GM12875 (cell line): ENCODE data around the gene PHKA2.

Experiments
- H3K4me3 ChIP-seq: one replicate; pipeline ENCODE4 v1.5.1; 2011; ENCODE audit warnings: low read depth, low read length, control low read depth
- TF ChIP-seq, protein P1 (sequence below): IDR thresholded peaks from 2 replicates; pipeline ENCODE4 v1.5.1; 2011; ENCODE audit warnings: low read depth, mild to moderate bottlenecking, control low read depth, inconsistent platforms, low read length, moderate library complexity, borderline replicate concordance; ENCODE audit not compliant: insufficient read depth

PHKA2 gene

DNA sequence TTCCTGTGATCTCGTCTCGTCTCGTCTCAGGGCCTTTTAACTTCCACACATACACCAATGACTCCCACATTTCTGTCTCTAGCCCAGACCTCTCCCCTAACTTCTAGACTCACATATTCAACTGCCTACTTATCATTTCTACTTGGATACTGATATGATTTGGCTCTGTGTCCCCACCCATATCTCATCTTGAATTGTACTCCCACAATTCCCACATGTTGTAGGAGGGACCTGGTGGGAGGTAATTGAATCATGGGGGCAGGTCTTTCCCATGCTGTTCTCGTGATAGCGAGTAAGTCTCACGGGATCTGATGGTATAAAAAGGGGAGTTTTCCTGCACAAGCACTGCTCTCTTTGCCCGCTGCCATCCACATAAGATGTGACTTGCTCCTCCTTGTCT, 8.9 kb downstream of the PHKA2 start:
- no peak overlapping the region for H3K4me3 ChIP-seq
- TF ChIP-seq, protein P1, sequence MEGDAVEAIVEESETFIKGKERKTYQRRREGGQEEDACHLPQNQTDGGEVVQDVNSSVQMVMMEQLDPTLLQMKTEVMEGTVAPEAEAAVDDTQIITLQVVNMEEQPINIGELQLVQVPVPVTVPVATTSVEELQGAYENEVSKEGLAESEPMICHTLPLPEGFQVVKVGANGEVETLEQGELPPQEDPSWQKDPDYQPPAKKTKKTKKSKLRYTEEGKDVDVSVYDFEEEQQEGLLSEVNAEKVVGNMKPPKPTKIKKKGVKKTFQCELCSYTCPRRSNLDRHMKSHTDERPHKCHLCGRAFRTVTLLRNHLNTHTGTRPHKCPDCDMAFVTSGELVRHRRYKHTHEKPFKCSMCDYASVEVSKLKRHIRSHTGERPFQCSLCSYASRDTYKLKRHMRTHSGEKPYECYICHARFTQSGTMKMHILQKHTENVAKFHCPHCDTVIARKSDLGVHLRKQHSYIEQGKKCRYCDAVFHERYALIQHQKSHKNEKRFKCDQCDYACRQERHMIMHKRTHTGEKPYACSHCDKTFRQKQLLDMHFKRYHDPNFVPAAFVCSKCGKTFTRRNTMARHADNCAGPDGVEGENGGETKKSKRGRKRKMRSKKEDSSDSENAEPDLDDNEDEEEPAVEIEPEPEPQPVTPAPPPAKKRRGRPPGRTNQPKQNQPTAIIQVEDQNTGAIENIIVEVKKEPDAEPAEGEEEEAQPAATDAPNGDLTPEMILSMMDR: no peak

DNA sequence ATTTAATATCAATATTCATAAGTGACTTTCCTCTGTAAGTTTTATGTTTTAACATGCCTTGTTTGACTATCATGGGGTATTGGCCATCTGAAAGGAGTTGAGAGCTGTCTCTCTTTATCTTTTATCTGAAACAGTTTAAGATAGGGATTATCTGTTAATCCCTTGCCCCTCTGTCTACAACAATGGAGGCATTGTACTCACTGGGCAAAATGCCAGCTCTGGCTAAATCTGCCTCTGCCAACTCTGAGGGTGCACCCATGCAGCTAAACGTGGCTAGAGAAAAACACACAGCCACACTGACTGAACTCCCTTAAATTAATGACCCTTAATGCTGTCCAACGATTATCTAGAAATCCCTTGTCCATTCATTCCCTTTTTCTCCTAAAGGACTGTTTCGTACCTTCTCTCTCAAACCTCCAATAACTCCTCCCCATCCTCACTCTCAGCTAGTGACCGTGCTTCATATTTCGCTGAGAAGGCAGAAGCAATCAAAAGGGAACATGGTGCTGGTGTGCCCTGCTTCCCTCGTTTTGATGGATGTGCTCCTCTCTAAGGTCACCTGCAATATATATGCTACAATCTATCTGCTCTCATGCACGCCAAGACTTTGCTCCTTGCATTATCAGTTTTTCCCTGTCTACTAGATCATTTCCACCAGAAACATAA, 10.3 kb downstream of the PHKA2 start:
- no peak overlapping the region for H3K4me3 ChIP-seq
- TF ChIP-seq, protein P1: no peak

DNA sequence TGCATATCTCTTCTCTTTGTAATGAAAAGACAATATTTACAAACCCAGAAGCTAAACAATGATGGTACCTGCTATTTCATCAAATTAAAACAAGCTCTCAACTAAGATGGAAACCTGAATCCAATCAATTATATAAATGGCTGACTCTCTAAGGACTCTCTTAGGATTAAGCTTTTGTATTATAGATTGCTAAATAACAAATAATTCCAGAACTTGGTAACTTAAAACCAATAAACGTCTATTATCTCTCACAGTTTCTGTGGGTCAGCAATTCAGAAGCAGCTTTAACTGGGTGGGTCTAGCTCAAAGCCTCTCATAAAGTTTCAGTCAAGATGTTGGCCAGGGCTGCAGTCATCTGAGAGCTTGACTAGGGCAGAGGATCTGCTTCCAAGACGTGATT, 12.4 kb downstream of the PHKA2 start:
- H3K4me3 ChIP-seq: no peak overlapping the region
- TF ChIP-seq, protein P1: no peak

DNA sequence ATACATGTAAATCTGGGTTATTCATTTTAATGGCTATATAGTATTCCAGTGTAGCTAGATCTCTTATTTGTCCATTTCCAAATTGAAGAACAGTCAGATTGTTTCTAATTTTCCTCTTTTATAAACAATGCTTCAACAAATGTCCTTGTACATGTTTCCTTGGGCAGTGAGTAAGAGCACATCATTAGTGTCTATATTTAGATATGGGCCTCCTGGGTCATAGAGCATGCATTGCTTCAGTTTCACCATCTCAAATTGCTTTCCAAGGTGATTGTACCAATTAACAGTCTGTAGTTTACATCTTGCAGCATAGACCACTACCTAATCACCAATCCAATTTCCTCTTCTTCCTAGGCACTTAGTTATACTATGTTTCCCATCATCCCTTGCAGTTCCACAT, 13.4 kb downstream of the PHKA2 start:
- TF ChIP-seq, protein P1: no peak
- H3K4me3 ChIP-seq: no peak overlapping the region

DNA sequence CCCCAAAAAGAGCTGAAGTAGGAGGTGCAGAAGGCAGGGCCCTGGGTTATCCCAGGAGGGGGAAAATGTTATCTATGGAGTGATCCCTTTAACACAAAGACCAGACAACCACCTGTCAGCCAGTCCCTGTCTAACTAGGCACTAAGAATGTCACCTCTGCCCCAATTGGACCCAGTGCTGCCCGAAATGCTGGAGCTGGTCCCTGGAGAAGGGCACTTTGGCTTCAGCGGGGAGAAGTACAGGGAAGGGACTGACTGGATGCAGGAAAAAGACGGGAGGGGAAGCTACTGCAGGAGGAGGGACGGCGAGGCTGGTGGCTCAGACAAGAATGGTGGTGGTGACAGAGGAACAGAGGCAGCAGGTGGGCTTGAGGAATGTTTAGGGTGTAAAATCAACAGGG, 17.3 kb downstream of the PHKA2 start:
- no peak overlapping the region for H3K4me3 ChIP-seq
- TF ChIP-seq, protein P1: no peak

DNA sequence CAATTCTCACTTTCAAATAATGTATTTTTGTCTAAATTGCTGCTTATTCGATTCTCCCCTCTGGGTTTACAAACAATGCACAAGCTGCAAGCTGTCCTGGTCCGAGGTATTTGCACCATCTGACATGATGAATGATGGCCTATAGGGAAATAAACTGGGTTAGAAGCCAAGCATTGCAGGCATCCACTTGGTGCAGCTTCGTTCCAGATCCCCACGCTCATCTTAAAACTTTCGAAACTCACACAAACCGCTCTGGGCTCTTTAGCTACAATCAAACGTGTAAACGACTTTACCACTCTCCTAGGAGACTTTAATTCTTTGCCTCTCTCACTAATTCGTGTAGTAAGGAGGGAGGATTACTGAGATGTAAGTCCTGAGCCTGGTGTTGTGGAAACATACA, 19.0 kb downstream of the PHKA2 start:
- TF ChIP-seq, protein P1: no peak
- H3K4me3 ChIP-seq: no peak overlapping the region

DNA sequence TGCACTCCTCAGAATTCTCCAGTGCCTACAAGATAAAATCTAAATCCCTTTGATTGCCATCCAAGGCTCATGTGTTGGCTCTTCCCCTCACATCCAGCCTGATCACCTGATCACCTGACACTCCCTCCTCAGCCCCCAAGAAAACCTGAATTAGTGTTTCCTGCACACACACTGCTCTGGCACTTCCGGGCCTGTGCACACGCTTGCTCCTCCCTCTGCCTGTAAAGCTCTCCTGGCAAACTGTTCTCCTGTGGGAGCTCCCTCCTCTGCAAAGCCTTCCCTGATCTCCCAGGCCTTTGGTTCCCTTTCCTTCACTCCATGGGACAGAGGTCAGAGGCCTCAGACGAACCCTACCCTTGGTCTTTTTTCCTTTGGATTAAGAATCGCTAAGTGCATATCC, 19.9 kb downstream of the PHKA2 start:
- TF ChIP-seq, protein P1: no peak
- no peak overlapping the region for H3K4me3 ChIP-seq
